Effector CD8-positive, alpha-beta T cell (primary cell): Measurements from ENCODE around the gene RIT1.
"Not testable (repeated sequence)": the region's sequence is repeated elsewhere in the genome, so short reads cannot be mapped to it uniquely, and the experiment has no call there.

ENCODE experiments used
- DNase-seq: peaks from one replicate; lab custom pipeline; 2025; lab: John Stamatoyannopoulos, UW

The RIT1 gene

GRCh38 chr1:155933591-155934096, 22.5 kb upstream of the RIT1 start:
- no peak for DNase-seq

GRCh38 chr1:155932487-155932886, 21.3 kb upstream of the RIT1 start:
- no peak for DNase-seq

- DNase-seq: no peak
These were observed 20.9 kb upstream of the RIT1 start for GRCh38 chr1:155932081-155932480.

GRCh38 chr1:155931332-155932038, 20.3 kb upstream of the RIT1 start:
- DNase-seq: no peak

GRCh38 chr1:155930725-155931124, 19.6 kb upstream of the RIT1 start:
- not testable (repeated sequence) for DNase-seq

GRCh38 chr1:155929057-155929456, 17.9 kb upstream of the RIT1 start:
- DNase-seq: no peak

- no peak for DNase-seq
These were observed 14.4 kb upstream of the RIT1 start for GRCh38 chr1:155925506-155925905.

GRCh38 chr1:155920717-155921116, 9.6 kb upstream of the RIT1 start:
- no peak for DNase-seq

- no peak for DNase-seq
These were observed 8.7 kb upstream of the RIT1 start for GRCh38 chr1:155919801-155920200.

- DNase-seq: no peak
These were observed 7.5 kb upstream of the RIT1 start for GRCh38 chr1:155918660-155919059.

- no peak for DNase-seq
These were observed 3.0 kb upstream of the RIT1 start for GRCh38 chr1:155913969-155914757.

GRCh38 chr1:155912056-155912536, 947 bp upstream of the RIT1 start:
- no peak for DNase-seq

GRCh38 chr1:155910621-155911121, 478 bp downstream of the RIT1 start:
- no peak for DNase-seq

GRCh38 chr1:155909894-155910293, 1.3 kb downstream of the RIT1 start:
- DNase-seq: no peak

- no peak for DNase-seq
These were observed 6.9 kb downstream of the RIT1 start for GRCh38 chr1:155904261-155904660.

- no peak for DNase-seq
These were observed 11.0 kb downstream of the RIT1 start for GRCh38 chr1:155900161-155900560.

GRCh38 chr1:155899683-155900082, 11.5 kb downstream of the RIT1 start:
- no peak for DNase-seq

- no peak for DNase-seq
These were observed 12.3 kb downstream of the RIT1 start for GRCh38 chr1:155898888-155899287.

- no peak for DNase-seq
These were observed 13.4 kb downstream of the RIT1 start for GRCh38 chr1:155897746-155898145.

- not testable (repeated sequence) for DNase-seq
These were observed 14.7 kb downstream of the RIT1 start for GRCh38 chr1:155896476-155896875.

- not testable (repeated sequence) for DNase-seq
These were observed 15.5 kb downstream of the RIT1 start for GRCh38 chr1:155895617-155896016.

- no peak for DNase-seq
These were observed 17.6 kb downstream of the RIT1 start for GRCh38 chr1:155893389-155894142.
